GM12878 (cell line): ENCODE results near the gene GORASP1. TPM values are rescaled to one million over a fixed set of nuclear protein-coding genes. Genes with fewer than 3 reads are reported as not detected.
"Not testable (repeated sequence)": the region's sequence is repeated elsewhere in the genome, so short reads cannot be mapped to it uniquely, and the experiment has no call there.

Source experiments
- ATAC-seq: fragments of 200-7000 bp; cut with Tn5 transposase; 3 replicates; pipeline ENCODE4 v1.9.1; 2020; ENCODE audit warnings: mild to moderate bottlenecking, moderate library complexity
- BruUV-seq: library from RNA; stranded (reverse); fragments of 400-500 nt; replicated peaks from 2 replicates; lab custom pipeline; 2021; lab: Mats Ljungman, UMichigan
- CTCF ChIA-PET: fragments of 300-600 bp; sonication (Branson Sonifier 250); formaldehyde crosslinking; extraction: SDS; loops from one replicate; lab custom pipeline; 2021; ENCODE audit warnings: inconsistent platforms; lab: Yijun Ruan, JAX
- POLR2A ChIA-PET: fragments of 350-600 bp; formaldehyde crosslinking; extraction: SDS; loops from one replicate; lab custom pipeline; 2021; ENCODE audit warnings: inconsistent platforms; lab: Charles Lee
- RAD21 ChIA-PET: fragments of 300-600 bp; sonication (Branson Sonifier 250); formaldehyde crosslinking; loops from one replicate; lab custom pipeline; 2023; ENCODE audit warnings: antibody characterized with exemption; ENCODE audit not compliant: unreplicated experiment; lab: Charles Lee
- SMC1A ChIA-PET: fragments of 300-600 bp; sonication (Branson Sonifier 250); formaldehyde crosslinking; loops from one replicate; lab custom pipeline; 2023; ENCODE audit not compliant: unreplicated experiment, uncharacterized antibody; lab: Charles Lee
- DNase-seq: peaks from one replicate; pipeline ENCODE4 v3.0.0-alpha.2; 2011; ENCODE audit warnings: low read depth, low spot score
- FAIRE-seq: peaks from 3 replicates; lab custom pipeline; 2011; peaks lifted over from hg19 to GRCh38; lab: Jason Lieb, UNC
- H2AFZ ChIP-seq: 2 replicates; pipeline ENCODE4 v1.6.0; 2011; ENCODE audit warnings: low read depth, low read length, control low read depth; ENCODE audit not compliant: control insufficient read depth
- H3K27ac ChIP-seq: 2 replicates; pipeline ENCODE4 v1.5.1; 2011; ENCODE audit warnings: control low read depth; ENCODE audit not compliant: control insufficient read depth, insufficient read depth
- H3K27me3 ChIP-seq, 2 experiments: replicated peaks in 1 of 2; 2 replicates each; pipeline versions ENCODE4 v1.6.0 to v1.6.1; 2011; ENCODE audit warnings: low read length in 1 of 2; ENCODE audit not compliant: control insufficient read depth in 2 of 2, insufficient read depth in 2 of 2
- H3K36me3 ChIP-seq, 2 experiments: 2 replicates each; pipeline ENCODE4 v1.5.1; 2011; ENCODE audit warnings: low read length in 1 of 2; ENCODE audit not compliant: control insufficient read depth in 2 of 2, insufficient read depth in 2 of 2
- H3K4me1 ChIP-seq: 2 replicates; pipeline ENCODE4 v1.6.1; 2011; ENCODE audit warnings: mild to moderate bottlenecking, low read length, moderate library complexity, mixed read lengths; ENCODE audit not compliant: control insufficient read depth, insufficient read depth
- H3K4me2 ChIP-seq: 2 replicates; pipeline ENCODE4 v1.6.0; 2011; ENCODE audit warnings: control low read depth; ENCODE audit not compliant: control insufficient read depth, insufficient read depth
- H3K4me3 ChIP-seq: fragments of 200-600 bp; sonication (generic); 2 replicates; pipeline ENCODE4 v1.5.1; 2016
- H3K79me2 ChIP-seq: 2 replicates; pipeline ENCODE4 v1.6.0; 2011; ENCODE audit warnings: low read length; ENCODE audit not compliant: control insufficient read depth, insufficient read depth
- H3K9ac ChIP-seq: 2 replicates; pipeline ENCODE4 v1.8.0; 2011; ENCODE audit warnings: low read length, control low read depth, mixed read lengths; ENCODE audit not compliant: control insufficient read depth, insufficient read depth
- H3K9me3 ChIP-seq: replicated peaks from 3 replicates; pipeline ENCODE4 v1.5.1; 2011; ENCODE audit warnings: mild to moderate bottlenecking, low read length; ENCODE audit not compliant: control insufficient read depth, insufficient read depth
- H4K20me1 ChIP-seq: 2 replicates; pipeline ENCODE4 v1.6.0; 2011; ENCODE audit not compliant: control insufficient read depth, insufficient read depth
- CREB1 ChIP-seq: IDR thresholded peaks from 2 replicates; pipeline ENCODE4 v1.6.1; 2012; ENCODE audit warnings: low read depth, mild to moderate bottlenecking, inconsistent platforms
- EZH2 ChIP-seq: IDR thresholded peaks from 2 replicates; pipeline ENCODE4 v1.6.1; 2012; ENCODE audit warnings: low read depth, mild to moderate bottlenecking, control low read depth, inconsistent platforms, low read length, borderline replicate concordance; ENCODE audit not compliant: control insufficient read depth
- GATAD2B ChIP-seq: fragments of 450-650 bp; conservative IDR thresholded peaks from 2 replicates; pipeline ENCODE4 v1.6.1; 2017; ENCODE audit warnings: low read depth, mild to moderate bottlenecking, moderate library complexity
- KAT2A ChIP-seq: conservative IDR thresholded peaks from 2 replicates; pipeline ENCODE4 v1.6.1; 2011; ENCODE audit warnings: low read depth, low read length; ENCODE audit not compliant: control insufficient read depth
- NFIC ChIP-seq: IDR thresholded peaks from 2 replicates; pipeline ENCODE4 v1.6.1; 2012; ENCODE audit warnings: low read depth, mild to moderate bottlenecking, inconsistent platforms, low read length, moderate library complexity
- NR2F1 ChIP-seq: fragments of 450-650 bp; conservative IDR thresholded peaks from 2 replicates; pipeline ENCODE4 v1.6.1; 2017; ENCODE audit warnings: mild to moderate bottlenecking
- NRF1 ChIP-seq: conservative IDR thresholded peaks from 2 replicates; pipeline ENCODE4 v1.6.1; 2011; ENCODE audit warnings: mild to moderate bottlenecking, low read depth, low read length, improper control_type of control experiment
- ZNF622 ChIP-seq: fragments of 450-650 bp; IDR thresholded peaks from 2 replicates; pipeline ENCODE4 v1.6.1; 2017; ENCODE audit warnings: mild to moderate bottlenecking, inconsistent platforms
- WGBS: methylation state at CpG from one replicate; pipeline ENCODE4 v1.1.6; 2016; ENCODE audit warnings: low lambda C conversion rate; ENCODE audit not compliant: insufficient replicate concordance, insufficient coverage; ENCODE audit errors: missing lambda C conversion rate; 5-methylcytosine and 5-hydroxymethylcytosine counted together
- in situ Hi-C: fragments of 300-500 bp; cut with MboI; formaldehyde crosslinking; loops from 9 replicates; pipeline ENCODE4 v1.14.3; 2018; ENCODE audit warnings: mixed read lengths
- intact Hi-C: fragments of 100-400 bp; cut with micrococcal nuclease; formaldehyde crosslinking; loops from one replicate; pipeline ENCODE4 v1.14.2; 2022; ENCODE audit not compliant: unreplicated experiment
- polyA plus RNA-seq, 11 experiments: library from polyadenylated mRNA; depleted of rRNA in 4 of 11; unstranded in 6 of 11; stranded (reverse) in 5 of 11; fragments of >200 nt; fragmentation: Nextera tagmentation in 4 of 11; fragmentation: Illumina TruSeq in 1 of 11; extraction: Ambion mirVana in 4 of 11; extraction: Trizol in 1 of 11; gene quantifications; 1 replicate in 1 of 11; 2 replicates in 10 of 11; pipeline versions ENCODE4 v1.2.1 to v1.2.3, GENCODE V29; 2011 to 2016; ENCODE audit warnings: inconsistent platforms in 2 of 11, missing spikeins in 2 of 11, low read depth in 1 of 11
- total RNA-seq, 4 experiments: library from RNA; depleted of rRNA in 3 of 4; stranded (reverse); fragments of >200 nt in 3 of 4; fragmentation: Illumina TruSeq in 1 of 4; extraction: Trizol in 1 of 4; gene quantifications; 2 replicates each; pipeline versions ENCODE4 v1.2.1 to v1.2.3, GENCODE V29; 2013 to 2021
- TF ChIP-seq, protein P1 (sequence below): fragments of 450-650 bp; IDR thresholded peaks from 2 replicates; pipeline ENCODE4 v1.6.1; 2018; ENCODE audit warnings: borderline replicate concordance, mild to moderate bottlenecking; ENCODE audit not compliant: partially characterized antibody
- TF ChIP-seq, protein P2 (sequence below): fragments of 450-650 bp; IDR thresholded peaks from 2 replicates; pipeline ENCODE4 v1.6.1; 2017; ENCODE audit warnings: mild to moderate bottlenecking, moderate library complexity

Gene GORASP1
- total and polyA plus RNA-seq, 10 of the 15 experiments (the other 5 are each of a cell fraction or from before 2014, with no cell fraction given), result 3.6 to 32.7 (median 23.2) TPM

GRCh38 chr3:39062180-39062579 lies 45.2 kb downstream of the GORASP1 start:
- RAD21 ChIA-PET, result no interaction called here
- H3K79me2 ChIP-seq, result no peaks in the 10 kb centered on the region; the same call in 1 of the 2 replicates
- FAIRE-seq, result no peak

DNA sequence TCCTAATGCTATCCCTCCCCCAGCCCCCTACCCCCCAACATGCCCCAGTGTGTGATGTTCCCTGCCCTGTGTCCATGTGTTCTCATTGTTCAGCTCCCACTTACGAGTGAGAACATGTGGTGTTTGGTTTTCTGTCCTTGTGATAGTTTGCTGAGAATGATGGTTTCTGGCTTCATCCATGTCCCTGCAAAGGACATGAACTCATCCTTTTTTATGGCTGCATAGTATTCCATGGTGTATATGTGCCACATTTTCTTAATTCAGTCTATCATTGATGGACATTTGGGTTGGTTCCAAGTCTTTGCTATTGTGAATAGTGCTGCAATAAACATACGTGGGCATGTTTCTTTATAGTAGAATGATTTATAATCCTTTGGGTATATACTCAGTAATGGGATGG lies 46.2 kb downstream of the GORASP1 start:
- SMC1A ChIA-PET, in situ Hi-C loops, CTCF ChIA-PET, H3K9ac ChIP-seq, H3K79me2 ChIP-seq, H3K27ac ChIP-seq, H3K4me3 ChIP-seq, intact Hi-C loops, BruUV-seq, POLR2A ChIA-PET, H2AFZ ChIP-seq, RAD21 ChIA-PET, H4K20me1 ChIP-seq, ATAC-seq, H3K4me1 ChIP-seq, H3K27me3 ChIP-seq, H3K9me3 ChIP-seq, DNase-seq, FAIRE-seq, H3K36me3 ChIP-seq, H3K4me2 ChIP-seq: not testable (repeated sequence)
- WGBS, result 71% methylated on average over 2 of the region's 2 CpGs

More at GRCh38 chr3:39062180-39062579, 45.2 kb downstream of the GORASP1 start:
- TF ChIP-seq NRF1 (no peak), GATAD2B (no peak), EZH2 (no peak), CREB1 (no peak), KAT2A (no peak), ZNF622 (no peak), NFIC (no peak), NR2F1 (no peak)
- TF ChIP-seq, protein P1, sequence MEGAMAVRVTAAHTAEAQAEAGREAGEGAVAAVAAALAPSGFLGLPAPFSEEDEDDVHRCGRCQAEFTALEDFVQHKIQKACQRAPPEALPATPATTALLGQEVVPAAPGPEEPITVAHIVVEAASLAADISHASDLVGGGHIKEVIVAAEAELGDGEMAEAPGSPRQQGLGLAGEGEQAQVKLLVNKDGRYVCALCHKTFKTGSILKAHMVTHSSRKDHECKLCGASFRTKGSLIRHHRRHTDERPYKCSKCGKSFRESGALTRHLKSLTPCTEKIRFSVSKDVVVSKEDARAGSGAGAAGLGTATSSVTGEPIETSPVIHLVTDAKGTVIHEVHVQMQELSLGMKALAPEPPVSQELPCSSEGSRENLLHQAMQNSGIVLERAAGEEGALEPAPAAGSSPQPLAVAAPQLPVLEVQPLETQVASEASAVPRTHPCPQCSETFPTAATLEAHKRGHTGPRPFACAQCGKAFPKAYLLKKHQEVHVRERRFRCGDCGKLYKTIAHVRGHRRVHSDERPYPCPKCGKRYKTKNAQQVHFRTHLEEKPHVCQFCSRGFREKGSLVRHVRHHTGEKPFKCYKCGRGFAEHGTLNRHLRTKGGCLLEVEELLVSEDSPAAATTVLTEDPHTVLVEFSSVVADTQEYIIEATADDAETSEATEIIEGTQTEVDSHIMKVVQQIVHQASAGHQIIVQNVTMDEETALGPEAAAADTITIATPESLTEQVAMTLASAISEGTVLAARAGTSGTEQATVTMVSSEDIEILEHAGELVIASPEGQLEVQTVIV, result no peak
- TF ChIP-seq, protein P2, sequence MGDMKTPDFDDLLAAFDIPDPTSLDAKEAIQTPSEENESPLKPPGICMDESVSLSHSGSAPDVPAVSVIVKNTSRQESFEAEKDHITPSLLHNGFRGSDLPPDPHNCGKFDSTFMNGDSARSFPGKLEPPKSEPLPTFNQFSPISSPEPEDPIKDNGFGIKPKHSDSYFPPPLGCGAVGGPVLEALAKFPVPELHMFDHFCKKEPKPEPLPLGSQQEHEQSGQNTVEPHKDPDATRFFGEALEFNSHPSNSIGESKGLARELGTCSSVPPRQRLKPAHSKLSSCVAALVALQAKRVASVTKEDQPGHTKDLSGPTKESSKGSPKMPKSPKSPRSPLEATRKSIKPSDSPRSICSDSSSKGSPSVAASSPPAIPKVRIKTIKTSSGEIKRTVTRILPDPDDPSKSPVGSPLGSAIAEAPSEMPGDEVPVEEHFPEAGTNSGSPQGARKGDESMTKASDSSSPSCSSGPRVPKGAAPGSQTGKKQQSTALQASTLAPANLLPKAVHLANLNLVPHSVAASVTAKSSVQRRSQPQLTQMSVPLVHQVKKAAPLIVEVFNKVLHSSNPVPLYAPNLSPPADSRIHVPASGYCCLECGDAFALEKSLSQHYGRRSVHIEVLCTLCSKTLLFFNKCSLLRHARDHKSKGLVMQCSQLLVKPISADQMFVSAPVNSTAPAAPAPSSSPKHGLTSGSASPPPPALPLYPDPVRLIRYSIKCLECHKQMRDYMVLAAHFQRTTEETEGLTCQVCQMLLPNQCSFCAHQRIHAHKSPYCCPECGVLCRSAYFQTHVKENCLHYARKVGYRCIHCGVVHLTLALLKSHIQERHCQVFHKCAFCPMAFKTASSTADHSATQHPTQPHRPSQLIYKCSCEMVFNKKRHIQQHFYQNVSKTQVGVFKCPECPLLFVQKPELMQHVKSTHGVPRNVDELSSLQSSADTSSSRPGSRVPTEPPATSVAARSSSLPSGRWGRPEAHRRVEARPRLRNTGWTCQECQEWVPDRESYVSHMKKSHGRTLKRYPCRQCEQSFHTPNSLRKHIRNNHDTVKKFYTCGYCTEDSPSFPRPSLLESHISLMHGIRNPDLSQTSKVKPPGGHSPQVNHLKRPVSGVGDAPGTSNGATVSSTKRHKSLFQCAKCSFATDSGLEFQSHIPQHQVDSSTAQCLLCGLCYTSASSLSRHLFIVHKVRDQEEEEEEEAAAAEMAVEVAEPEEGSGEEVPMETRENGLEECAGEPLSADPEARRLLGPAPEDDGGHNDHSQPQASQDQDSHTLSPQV, result no peak
- no peaks in the 10 kb centered on the region for H3K27me3 ChIP-seq
- ChIA-PET SMC1A (no interaction called here), CTCF (interaction anchor here (0.8 kb wide), 1 partner anchor 229 kb away, joined by 3 read pairs; no protein-coding TSS in a partner anchor), POLR2A (no interaction called here)
- intact Hi-C loops, result no loop called here
- no peaks in the 10 kb centered on the region for H4K20me1 ChIP-seq
- no peak overlapping the region for H3K4me3 ChIP-seq
- H3K27ac ChIP-seq, result no peak overlapping the region
- in situ Hi-C loops, result no loop called here
- no peak overlapping the region for H3K9ac ChIP-seq
- H3K4me1 ChIP-seq, result no peaks in the 10 kb centered on the region
- no peak overlapping the region for H3K4me2 ChIP-seq
- WGBS, result 59% methylated on average over 1 of the region's 1 CpG
- DNase-seq (no peak), ATAC-seq (no peak)
- no peaks in the 10 kb centered on the region for H3K9me3 ChIP-seq
- H3K36me3 ChIP-seq, result no peaks in the 10 kb centered on the region
- no TSS peak for BruUV-seq
- H2AFZ ChIP-seq, result no peak overlapping the region
